Fibroblast of upper back skin (primary cell): ENCODE measurements around the gene GDF7.
A peak's percentile ranks its signal among the peaks of the same experiment; 100 is the strongest.

Source experiments
- DNase-seq: peaks from one replicate; pipeline ENCODE4 v3.0.0-alpha.2; 2013

Gene GDF7

GRCh38 chr2:20646446-20646845, 20.5 kb upstream of the GDF7 start:
- no peak for DNase-seq

GRCh38 chr2:20647211-20647610, 19.7 kb upstream of the GDF7 start:
- no peak for DNase-seq

- no peak for DNase-seq
These were observed 19.2 kb upstream of the GDF7 start for GRCh38 chr2:20647738-20648137.

GRCh38 chr2:20648206-20648605, 18.7 kb upstream of the GDF7 start:
- no peak for DNase-seq

DNA sequence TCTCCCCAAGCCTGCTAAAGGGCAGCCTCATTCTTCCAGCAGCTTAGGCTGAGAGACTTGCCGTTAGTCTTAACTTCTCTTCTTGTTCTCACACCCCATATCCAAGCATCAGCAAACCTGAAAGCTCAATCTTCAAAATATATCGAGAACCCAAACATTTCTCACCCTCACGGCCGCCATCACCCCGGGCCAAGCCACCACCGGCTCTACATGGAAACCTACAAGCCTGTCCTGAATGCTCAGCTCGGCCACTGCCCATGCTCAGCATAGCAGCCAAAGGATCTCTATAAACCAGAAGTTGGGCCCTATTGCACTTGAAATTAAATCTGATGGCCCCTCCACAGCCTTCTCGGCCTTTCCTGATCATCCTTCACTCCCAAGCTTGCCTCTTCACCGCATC, 18.1 kb upstream of the GDF7 start:
- no peak for DNase-seq

DNA sequence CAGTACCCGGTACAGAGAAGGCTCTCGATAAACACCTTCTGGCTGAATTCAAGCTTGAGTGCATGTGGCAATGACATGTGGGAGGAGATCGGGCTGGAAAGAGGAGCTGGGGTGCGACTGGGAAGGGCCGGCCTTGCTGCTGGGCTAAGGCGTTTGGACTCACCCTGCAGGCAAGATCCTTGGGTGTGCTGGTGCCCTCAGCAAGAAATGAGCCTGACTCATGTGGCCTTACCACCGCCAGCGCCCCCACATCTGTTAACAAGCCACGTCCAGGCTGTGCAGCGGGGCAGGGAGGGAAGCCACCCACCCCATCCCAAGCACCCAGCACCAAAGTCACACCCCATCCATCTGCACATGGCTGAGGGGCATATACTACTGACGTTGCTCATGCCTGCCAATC, 17.4 kb upstream of the GDF7 start:
- no peak for DNase-seq

DNA sequence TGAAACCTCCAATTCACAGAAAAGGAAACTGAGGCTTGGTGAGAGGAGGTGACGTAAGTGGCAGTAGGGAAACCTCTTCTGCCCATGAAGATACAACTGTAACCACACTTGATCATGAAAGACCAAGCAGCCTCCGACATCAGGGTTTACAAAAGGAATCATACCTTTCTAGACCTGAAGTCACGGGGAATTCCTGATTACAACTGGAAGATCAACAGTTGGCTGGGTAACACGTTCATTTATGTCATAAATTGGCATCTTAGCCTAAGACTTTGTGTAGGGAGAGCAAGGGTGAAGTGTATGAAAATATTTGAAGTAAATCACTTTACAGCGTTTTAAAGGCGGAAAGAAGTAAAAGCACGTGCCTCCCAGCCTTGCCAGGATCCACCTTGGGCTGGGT, 17.0 kb upstream of the GDF7 start:
- DNase-seq = no peak

DNA sequence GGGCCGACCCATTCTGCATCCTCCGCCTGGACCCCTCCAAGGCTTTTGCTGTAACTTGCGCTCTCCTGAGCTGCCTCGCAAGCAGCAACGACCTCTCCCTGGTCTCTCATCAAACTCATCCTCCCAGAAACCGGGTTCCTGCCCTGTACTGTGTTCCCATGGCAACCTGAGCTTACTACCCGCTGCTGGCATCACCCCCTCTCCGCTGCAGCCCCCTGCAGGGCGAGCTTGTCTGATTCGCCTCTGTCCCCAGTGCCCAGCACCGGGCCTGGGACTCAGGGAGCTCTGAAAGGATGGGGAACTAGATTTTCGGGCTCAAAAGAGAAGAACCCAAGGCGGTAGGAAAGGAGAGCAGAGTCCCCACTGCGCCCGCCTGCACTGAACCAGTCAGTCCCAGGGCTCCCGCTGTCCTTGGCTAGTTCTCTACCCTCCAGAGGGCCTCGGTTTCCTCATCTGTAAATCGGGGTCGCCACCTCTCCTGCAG, 16.5 kb upstream of the GDF7 start:
- peak; percentile 23 for DNase-seq

- DNase-seq = peak; percentile 68
These were observed 15.8 kb upstream of the GDF7 start, which contains the start of gene HS1BP3 for GRCh38 chr2:20650877-20651730. Gene HS1BP3 (minus strand): TSS chr2:20651098. CDS start chr2:20651063, 35 bp downstream.

DNA sequence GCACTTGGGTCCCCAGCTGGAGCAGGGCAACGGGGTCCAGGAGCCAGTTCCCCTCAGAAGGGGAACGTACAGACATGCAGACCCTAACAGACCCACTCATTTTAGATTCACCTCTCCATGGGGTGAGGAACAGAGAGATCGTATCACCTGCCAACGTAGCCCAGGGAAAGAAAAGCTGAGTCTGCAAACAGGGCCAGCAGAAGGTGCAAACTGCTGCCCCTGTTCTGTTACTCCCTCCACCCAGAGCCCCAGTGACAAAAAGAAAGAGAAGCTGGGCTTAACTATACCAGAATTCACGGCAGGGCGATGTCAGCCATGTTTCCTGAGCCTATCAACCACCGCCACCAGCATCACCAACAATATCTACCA, 15.2 kb upstream of the GDF7 start:
- DNase-seq = no peak

GRCh38 chr2:20652141-20652540, 14.8 kb upstream of the GDF7 start:
- DNase-seq = no peak

GRCh38 chr2:20652673-20653575, 14.0 kb upstream of the GDF7 start:
- DNase-seq = no peak

DNA sequence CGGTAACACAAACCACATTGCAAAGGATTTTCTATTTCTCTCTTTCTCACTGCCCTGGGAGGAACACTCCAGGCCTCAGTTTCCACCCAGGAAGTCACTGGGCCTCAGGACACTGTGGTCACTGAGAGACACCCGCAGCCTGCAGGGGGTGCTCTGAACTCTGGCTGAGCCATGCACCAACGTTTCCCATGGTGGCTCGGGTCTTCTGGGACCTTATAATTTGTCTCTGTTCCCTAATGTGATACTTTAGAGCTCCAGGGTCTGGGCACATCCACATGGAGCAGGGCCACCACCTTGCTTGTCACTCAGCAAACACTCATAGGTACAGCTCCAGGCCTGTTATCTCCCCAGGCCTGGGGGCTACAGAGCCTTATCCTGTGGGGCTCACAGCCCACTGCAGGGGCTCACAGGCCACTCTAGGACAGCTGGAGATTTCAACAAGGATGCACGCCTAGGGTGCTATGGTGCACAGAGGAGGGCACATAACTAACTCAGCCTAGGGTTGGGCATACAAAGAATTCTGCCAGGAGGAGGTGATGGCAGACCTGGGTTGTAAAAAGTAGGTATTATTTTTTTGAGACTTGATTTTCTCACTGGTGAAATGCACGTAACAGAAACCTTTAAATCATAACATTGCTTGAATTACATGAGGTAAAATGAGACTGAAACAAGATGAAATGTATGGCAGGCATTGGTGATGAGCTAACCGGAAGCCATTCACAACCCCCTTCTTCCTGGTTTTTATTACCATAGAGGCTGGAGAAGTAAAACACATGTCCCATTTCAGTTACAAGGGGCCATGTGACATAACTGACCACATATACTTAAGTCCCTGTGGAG, 13.0 kb upstream of the GDF7 start:
- no peak for DNase-seq

- DNase-seq = no peak
These were observed 12.5 kb upstream of the GDF7 start for GRCh38 chr2:20654535-20654813.

DNA sequence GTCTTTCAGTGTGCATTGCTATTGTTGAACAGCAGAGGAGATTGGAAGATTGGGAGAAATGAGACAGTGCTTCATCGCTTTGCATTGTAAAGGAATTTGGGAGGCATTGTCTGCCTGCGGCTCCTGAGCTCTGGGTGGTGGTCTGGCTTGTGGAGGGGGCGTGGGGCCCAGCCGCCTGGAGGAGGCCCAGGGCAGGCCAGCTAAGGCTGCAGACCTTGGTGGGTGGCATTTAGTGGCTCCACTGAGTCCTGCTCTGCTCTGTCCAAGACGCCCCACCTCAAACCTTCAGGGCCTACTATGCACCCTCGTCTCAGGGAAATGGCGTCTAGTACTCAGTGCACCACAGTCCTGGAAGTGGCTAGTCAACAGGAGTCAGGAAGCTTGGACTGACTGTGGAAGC, 10.4 kb upstream of the GDF7 start:
- no peak for DNase-seq

GRCh38 chr2:20657522-20658235, 9.3 kb upstream of the GDF7 start:
- DNase-seq = no peak

DNA sequence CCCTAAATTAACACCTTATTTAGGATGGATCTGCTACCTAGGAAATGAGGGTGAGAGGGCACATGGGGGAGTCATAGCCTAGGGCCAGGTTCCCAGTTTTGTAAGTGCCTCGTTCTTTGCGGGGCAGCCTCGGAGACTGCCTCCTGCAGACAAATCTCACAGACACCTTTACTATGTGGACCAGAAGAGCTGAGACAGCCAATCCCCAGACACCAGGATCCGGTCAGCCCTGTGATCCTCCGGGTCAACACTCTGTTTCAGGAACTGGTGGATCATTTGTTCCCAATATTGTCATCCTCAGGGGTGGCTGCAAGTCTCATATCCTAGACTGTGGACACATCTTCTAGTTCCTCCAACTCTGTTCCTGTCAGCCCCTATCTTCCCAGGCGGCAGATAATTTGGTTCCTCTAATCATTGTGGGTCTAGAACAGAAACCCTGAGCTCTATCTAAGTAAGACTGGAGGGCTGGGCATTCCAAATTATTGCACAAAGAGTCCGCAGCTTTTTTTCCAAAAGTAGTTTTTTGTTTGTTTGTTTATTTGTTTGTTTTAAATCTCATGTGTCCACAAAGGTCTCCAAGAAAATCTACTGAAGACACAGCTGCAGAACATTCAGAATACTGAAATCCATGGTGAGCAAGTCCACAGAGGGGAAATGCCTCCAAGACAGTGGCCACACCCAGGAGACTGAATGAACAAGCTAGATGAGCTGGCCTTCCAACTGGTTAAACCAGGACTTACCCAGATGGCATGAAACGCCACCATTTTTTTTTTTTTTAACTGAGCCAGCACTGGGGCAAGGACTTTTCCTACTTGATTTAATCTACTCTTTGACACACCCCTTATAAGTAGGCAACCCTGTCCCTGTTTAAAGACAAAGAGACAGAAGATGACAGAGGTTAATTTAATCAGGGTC, 6.2 kb upstream of the GDF7 start:
- no peak for DNase-seq

GRCh38 chr2:20661421-20662307, 5.3 kb upstream of the GDF7 start:
- peak; percentile 67 for DNase-seq

DNA sequence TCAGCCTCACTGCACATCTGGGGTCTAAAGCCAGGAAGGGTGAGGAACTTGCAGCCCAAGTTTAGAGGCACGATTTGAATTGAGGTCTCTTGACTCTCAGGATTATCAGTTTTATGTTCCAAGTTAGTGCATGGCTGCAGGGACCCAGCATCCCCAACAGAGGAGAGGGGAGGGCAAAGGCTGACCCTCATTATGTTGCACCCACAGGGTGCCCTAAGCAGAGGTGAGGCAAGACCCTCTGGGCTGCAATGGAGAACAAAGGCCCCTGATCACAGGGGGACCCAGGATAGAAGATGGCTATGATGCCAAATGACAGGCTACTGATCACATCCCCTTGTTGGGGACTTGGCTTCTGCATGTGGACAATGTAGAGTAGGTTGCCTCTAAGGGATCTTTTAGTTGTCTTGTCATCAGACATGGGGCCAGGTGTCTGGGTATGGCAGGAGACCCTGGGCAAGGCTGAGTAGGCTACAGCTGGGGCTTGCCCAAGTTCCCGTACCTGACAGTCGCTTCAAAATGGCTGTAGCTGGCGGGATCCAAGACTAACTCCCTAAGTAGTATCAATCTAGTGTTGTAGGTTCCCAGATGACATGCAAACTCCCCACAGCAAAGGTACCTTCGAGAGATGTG, 4.5 kb upstream of the GDF7 start:
- no peak for DNase-seq
